HFF-Myc (cell line): ENCODE data around the gene DBP.

Source experiments
- DNase-seq: peaks from one replicate; pipeline ENCODE4 v3.0.0-alpha.2; 2011; ENCODE audit warnings: low read depth; ENCODE audit errors: extremely low read depth
- H3K4me3 ChIP-seq: replicated peaks from 2 replicates; pipeline ENCODE4 v1.5.1; 2011; ENCODE audit warnings: low read depth, mild to moderate bottlenecking, control low read depth, low read length
- TF ChIP-seq, protein P1 (sequence below): IDR thresholded peaks from 2 replicates; pipeline ENCODE4 v1.5.1; 2012; ENCODE audit warnings: mild to moderate bottlenecking, low read depth, low read length, control low read depth; ENCODE audit errors: missing control alignments

DBP gene

DNA sequence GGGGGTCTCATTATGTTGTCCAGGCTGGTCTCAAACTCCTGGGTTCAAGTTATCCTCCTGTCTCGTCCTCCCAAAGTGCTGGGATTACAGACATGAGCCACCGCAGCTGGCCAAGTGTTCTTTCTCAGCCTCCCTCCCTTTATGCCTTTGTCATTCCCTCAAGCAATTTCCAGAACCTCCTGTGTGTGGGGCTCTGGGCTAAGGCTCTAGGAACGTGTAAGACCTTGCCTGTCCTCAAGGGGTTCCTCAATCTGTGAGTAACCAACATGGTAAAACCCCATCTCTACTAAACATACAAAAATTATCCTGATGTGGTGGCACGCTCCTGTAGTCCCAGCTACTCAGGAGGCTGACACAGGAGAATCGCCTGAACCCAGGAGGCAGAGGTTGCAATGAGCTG, 46.2 kb downstream of the DBP start:
- TF ChIP-seq, protein P1, sequence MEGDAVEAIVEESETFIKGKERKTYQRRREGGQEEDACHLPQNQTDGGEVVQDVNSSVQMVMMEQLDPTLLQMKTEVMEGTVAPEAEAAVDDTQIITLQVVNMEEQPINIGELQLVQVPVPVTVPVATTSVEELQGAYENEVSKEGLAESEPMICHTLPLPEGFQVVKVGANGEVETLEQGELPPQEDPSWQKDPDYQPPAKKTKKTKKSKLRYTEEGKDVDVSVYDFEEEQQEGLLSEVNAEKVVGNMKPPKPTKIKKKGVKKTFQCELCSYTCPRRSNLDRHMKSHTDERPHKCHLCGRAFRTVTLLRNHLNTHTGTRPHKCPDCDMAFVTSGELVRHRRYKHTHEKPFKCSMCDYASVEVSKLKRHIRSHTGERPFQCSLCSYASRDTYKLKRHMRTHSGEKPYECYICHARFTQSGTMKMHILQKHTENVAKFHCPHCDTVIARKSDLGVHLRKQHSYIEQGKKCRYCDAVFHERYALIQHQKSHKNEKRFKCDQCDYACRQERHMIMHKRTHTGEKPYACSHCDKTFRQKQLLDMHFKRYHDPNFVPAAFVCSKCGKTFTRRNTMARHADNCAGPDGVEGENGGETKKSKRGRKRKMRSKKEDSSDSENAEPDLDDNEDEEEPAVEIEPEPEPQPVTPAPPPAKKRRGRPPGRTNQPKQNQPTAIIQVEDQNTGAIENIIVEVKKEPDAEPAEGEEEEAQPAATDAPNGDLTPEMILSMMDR, result no peak
- H3K4me3 ChIP-seq, result no peak overlapping the region
- DNase-seq, result no peak

DNA sequence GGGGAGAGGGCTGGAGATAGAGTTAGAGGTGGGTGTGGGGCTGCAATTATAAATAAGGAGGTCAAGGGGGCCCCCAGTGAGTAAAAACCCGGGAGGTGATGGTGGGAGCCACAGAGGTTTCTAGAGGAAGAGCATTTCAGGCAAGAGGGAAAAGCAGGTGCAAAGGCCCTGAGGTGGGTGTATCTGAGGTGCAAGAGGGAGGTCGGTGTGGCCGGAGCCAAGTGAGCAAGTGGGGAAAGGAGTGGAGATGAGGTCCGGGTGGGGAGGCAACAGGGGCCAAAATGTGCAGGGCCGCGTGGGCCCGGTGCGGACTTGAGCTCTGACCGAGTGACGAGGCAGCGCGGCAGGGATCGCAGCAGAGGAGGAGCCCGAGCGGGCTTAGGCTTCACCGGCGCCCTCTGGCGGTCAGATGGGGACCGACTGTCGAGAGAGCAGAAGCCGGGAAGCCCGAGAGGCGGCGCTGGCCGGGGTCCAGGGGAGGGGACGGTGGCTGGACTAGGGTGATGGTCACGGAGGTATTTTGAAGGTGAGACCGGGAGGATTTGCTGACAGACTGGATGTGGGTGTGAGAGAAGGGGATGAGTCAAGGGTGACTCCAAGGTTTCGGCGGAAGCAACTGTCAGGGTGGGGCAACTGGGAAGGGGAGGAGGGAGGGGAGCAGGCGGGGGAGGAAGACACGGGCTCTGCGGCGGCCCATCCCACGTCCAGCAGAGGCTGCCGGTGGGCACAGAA, 48.3 kb downstream of the DBP start:
- TF ChIP-seq, protein P1, result peak; percentile 92
- peak overlapping the region; percentile 19; the same call in 1 of the 2 replicates for H3K4me3 ChIP-seq
- peak; percentile 48 for DNase-seq

GRCh38 chr19:48587387-48587786, 49.8 kb downstream of the DBP start:
- H3K4me3 ChIP-seq, result no peak overlapping the region
- DNase-seq, result no peak
- TF ChIP-seq, protein P1, result no peak

DNA sequence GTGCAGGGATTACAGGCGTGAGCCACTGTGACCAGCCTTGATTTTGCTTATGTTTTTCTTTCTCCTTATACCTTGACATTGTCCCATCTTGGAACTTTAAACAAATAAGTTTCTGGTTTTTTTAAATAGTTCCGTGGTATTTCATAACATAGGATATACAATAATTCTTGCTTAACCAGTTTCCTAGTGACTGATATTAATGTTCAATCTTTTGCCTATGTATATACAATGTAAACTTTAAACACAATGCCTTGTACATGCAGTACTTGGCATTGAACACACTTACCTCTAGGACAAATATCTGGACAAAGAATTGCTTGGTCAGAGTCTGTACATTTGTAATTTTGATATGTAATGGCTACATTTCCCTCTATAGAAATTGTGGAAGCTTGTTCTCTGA, 55.0 kb downstream of the DBP start:
- TF ChIP-seq, protein P1, result no peak
- no peak for DNase-seq

More for the DNA sequence above, 55.0 kb downstream of the DBP start:
- H3K4me3 ChIP-seq, result no peak overlapping the region
